ENCODE results near the gene SH3GL2.

- TF ChIP-seq POLR2A (IDR thresholded peaks at IDR 0.05; ENCODE audit: low read length) (no peak), GATA1 (IDR thresholded peaks at IDR 0.05; ENCODE audit: low read depth, low read length) (no peak)
These were observed 47.1 kb upstream of the SH3GL2 start for GRCh38 chr9:17531642-17532254.

All from erythroblast (primary cell).